HG02798 (cell line): ENCODE data around the gene EFCAB14.
"Not testable (repeated sequence)": the region's sequence is repeated elsewhere in the genome, so short reads cannot be mapped to it uniquely, and the experiment has no call there.

Experiments
- ATAC-seq: cut with Tn5 transposase; IDR thresholded peaks from one replicate; pipeline ENCODE4 v1.9.1; 2021; ENCODE audit warnings: mild to moderate bottlenecking; ENCODE audit not compliant: unreplicated experiment, poor library complexity

EFCAB14 gene

DNA sequence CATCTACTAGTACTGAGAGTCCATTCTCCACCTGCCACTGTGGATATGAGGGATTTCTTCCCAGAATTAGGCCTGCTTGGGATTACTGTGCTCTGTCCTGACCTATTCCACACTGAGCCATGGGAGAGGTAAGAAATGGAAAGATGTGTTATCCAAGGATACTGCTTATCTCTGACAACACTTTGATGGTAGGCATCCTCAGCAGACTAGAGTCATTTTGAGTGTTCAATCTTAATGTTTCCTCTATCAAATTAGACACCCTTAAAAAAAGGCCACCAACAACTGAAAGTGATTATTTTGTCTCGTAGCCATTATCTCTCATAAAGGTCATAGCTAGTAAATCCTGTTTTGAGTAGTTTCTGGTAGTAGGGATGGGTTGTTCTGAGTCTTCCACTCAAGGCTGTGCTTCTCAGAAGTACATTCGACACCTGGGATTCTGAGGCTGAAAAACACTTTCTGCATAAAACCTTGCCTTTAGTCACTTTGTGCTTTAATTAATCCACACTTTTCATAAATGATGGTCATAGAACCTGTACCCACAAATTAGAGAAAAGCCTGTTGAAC, 59.5 kb downstream of the EFCAB14 start:
- no peak for ATAC-seq

DNA sequence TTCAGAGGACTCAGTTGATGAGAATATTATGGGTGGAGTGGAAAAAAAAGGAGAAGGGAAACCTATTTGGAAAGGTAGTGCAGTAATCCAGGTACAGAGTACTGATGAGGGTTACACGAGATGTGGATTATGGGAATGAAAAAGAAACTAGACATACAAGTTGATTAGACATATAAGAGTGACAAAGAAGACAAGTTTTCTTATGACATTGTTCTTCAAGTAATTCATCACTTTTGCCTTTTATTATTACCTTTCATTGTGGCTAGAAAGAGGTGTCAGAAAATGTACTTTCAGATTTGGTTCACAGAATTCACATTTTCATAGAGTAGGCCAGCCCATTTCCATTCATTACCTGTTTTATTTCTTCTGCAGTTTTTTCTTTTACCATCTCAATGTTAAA, 61.1 kb downstream of the EFCAB14 start:
- ATAC-seq, result no peak

DNA sequence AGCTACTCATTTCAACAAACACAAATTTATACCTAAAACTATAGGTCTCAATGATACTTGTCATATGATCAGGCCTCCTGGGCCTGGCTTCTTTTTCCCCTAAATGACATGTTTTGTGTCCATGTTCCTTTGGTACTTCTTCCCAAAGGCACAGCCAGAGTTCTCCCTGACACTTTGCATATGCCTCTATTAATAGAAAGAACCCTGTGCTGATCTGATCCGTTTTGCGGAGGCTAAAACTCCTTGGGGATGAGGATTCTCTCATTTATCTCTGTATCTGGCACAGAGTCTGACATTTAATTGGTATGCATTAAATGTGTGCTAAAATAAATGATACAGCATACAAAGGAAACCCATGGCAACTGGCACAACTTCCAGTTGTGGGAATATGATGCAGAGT, 62.3 kb downstream of the EFCAB14 start:
- no peak for ATAC-seq

DNA sequence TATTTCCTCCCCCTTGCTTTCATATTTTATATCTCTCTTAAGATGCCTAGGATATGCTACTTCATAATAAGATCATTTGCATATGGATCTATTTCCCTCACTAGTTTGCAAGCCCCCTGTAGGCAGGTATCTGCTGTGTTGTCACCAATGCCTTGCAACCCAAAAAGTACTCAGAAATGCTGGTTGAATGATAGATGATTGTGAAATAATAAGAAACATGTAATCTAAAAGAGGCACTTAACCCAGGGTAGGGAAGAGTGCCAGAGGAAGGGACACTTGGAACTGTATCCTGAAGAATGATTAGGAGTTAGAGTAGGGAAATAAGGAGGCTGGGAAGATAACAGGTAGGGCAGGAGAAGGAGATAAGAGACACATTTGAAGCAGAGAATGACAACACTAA, 63.1 kb downstream of the EFCAB14 start:
- ATAC-seq, result no peak

- ATAC-seq, result not testable (repeated sequence)
These were observed 64.2 kb downstream of the EFCAB14 start for GRCh38 chr1:46654698-46655097.

DNA sequence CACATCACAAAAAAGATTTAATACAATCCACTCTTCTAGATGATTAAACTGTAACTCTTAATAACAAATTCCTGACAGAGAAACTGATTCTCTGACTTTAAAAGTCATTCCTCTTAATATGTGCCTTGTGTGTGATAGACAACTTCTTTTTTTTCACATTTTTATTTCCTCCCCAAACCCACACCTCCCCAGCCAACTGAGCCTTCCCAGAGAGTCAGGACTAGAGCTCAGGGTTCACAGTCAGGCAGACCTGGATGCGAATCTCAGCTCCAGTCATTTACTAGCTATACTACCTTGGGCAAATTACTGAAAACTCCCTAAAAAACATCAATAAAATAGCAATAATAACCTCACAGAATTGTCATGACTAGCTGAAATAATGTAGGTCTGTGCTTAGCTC, 64.9 kb downstream of the EFCAB14 start:
- ATAC-seq, result no peak

DNA sequence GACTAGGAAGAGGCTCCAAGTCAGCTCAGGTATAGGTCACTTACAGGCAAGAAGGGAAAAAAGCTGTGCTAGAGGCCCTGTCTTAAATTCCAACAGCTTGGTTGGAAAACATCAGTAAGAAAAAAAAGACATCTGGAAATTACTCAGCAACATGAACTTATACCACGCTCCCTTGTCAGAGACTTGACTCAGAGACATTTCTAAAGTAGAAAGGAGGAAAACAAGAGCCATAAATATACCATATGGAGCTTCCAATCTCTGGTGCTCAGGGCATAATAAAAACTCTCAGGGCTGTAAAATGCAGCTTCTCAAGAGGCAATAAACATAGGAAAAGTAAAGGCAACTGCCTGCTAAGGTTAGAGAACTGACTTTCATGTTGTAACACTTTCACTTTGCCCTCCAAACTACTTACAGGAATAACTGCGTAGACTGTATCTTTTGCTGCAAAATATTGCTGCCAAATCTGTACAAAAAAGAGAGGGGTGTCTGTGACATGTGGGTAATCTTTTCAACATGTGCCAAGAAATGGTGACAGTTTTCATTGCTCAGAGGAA, 65.4 kb downstream of the EFCAB14 start:
- no peak for ATAC-seq

GRCh38 chr1:46652321-46653100, 66.4 kb downstream of the EFCAB14 start:
- ATAC-seq, result no peak

GRCh38 chr1:46651152-46651551, 67.8 kb downstream of the EFCAB14 start:
- not testable (repeated sequence) for ATAC-seq

DNA sequence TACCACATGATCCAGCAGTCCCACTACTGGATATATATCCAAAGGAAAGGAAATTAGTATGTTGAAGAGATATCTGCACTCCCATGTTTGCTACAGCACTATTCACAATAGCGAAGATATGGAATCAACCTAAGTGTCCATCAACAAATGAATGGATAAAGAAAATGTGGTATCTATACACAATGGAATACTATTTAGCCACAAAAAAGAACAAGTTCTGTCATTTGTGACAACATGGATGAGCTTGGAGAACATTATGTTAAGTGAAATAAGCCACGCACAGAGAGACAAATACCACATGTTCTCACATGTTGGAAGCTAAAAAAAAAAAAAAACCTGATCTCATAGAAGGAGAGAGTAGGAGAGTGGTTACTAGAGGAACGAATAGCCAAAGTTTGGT, 68.4 kb downstream of the EFCAB14 start:
- ATAC-seq, result no peak

DNA sequence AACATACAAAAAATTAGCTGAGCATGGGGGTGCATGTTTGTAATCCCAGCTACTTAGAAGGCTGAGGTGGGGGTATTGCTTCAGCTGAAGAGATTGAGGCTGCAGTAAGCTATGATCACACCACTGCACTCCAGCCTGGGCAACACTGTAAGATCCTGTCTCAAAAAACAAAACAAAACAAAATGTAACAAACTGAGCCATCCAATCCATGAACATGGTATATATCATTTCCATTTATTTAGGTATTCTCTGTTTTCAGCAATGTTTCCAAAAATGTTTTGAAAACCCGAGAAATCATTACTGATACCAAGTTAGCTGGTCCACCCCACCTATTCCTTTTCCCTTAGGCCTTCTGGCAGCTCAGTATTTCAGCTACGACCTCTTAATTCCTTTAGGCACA, 69.2 kb downstream of the EFCAB14 start:
- ATAC-seq, result no peak

DNA sequence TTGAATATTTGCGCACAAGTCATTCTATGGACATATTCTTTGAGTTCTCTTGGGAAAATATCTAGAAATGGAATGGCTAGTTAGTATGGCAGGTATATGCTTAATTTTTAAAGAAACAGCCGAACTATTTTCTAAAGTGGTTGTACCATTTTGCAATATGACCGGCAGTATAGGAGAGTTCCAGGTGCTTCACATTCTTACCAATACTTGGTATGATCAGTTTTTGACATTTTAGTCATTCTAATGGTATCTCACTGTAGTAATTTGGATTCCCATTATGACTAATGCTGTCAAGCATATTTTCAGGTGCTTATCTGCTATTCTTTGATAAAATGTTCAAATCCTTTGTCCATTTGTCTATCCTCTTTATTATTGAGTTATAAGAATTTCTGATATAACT, 71.3 kb downstream of the EFCAB14 start:
- ATAC-seq, result no peak

DNA sequence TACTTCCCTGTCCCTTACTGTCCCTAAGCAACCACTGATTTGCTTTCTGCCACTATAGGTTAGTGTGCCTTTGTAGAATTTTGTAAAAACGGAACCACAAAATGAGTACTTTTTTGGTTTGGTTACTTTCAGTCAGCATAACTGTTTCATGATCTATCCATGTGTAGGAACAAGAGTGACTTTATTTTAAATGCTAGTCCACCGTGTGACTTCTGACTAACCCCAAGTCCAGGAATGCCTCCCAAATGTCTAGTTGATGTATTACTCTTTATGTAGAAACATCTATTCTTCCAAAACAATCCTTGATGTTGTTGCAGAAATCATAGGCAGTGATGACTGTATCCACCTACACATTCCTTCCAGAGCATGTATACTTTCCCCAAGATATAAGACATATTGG, 72.1 kb downstream of the EFCAB14 start:
- no peak for ATAC-seq

- ATAC-seq, result no peak
These were observed 72.6 kb downstream of the EFCAB14 start for GRCh38 chr1:46646331-46646730.

DNA sequence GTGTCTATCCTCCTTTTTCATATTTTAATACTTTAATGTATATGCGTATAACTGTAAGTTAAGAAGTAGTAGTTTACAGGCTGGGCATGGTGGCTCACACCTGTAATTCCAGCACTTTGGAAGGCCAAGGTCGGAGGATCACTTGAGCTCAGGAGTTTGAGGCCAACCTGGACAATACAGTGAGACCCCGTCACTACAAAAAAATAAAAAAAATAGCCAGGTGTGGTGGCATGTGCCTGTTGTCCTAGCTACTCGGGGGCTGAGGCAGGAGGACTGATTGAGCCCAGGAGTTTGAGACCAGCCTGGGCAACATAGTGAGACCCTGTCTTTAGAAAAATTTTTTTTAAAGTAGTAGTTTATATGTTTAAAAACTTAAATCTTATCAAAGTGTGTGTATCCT, 73.1 kb downstream of the EFCAB14 start:
- ATAC-seq, result no peak

DNA sequence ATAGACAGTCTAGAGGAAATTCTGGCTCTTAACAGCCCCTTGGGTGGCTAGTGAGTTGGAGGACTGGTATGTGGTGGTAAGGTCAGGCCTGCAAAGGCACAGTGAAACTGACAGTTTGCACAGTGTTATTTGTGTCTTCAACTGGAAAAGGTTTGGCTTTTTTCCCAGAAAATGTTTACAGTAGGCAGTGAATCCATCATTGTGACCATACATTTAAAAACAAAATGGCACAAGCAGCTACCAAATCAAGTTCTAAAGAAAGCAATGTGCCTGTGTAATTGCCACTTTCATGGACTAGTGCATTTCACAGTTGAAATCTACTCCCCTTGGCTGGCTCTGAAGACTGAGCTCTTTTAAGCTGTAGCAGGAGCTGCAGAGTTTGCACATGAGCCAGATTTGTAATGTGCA, 75.5 kb downstream of the EFCAB14 start:
- ATAC-seq, result no peak

GRCh38 chr1:46642115-46642680, 76.7 kb downstream of the EFCAB14 start:
- no peak for ATAC-seq

DNA sequence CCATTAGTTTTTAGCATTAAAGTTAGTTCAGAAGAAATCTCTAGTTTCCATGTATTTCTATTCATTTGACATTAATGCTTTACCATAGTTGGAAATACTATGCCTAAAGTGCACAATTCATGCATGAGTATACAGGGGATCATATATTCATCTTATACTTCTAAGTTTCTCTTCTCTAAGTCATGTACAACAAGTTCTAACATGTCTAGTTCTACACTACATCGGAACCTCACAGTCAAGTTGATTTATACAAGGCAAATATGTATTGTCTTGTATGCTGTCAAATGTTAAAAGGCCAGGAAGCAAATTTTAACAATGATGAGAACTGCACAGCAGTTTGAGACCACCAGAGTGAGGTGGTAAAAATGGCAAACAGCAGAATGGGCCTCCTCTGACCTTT, 79.4 kb downstream of the EFCAB14 start:
- no peak for ATAC-seq

DNA sequence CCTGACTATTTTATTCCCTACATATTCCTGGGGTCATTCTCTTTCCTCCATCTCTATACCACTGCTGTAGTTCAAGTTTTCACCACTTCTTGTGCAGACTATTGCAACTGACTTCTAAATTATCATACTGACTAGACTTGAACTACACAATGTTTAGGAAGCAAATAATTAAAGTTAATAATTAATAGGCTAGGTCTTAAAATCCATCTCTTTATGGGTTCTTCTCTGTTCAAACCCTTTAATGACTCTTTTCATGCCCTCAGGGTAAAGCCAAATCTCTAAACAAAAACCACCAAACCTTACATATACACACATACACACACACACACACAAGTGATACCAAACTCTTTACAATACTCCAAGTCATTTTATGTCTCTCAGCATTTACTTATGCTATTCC, 80.0 kb downstream of the EFCAB14 start:
- ATAC-seq, result no peak

- no peak for ATAC-seq
These were observed 81.3 kb downstream of the EFCAB14 start for GRCh38 chr1:46637444-46638083.

DNA sequence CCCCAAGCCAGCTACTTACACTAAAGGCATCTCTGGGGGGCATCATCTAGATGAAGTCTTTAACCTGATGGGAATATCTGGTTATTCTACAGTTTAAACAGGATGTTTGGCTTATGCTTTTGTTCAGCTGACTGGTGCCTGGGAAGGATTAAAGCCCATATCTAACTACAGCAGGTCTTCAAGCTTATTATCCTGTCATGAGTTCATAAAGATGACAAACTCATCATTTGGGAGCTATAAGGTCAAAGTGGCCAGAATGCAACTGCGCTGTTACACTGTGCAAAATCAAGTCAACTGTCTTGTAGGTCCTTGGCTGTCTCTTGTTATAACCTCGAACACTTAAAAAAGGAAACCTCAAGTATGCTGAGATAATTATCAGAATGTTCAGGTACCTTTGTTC, 83.7 kb downstream of the EFCAB14 start:
- no peak for ATAC-seq
